Esophagus squamous epithelium (tissue), 4 donors: ENCODE data around the gene MAZ.
"Not testable (repeated sequence)": the region's sequence is repeated elsewhere in the genome, so short reads cannot be mapped to it uniquely, and the experiment has no call there.

ENCODE experiments used
- POLR2A ChIP-seq, 4 donors: fragments of 450-650 bp; IDR thresholded peaks; one replicate each; pipeline ENCODE4 v1.6.1; 2017; ENCODE audit warnings: antibody characterized with exemption in 4 of 4, mild to moderate bottlenecking in 4 of 4, moderate library complexity in 3 of 4
- TF ChIP-seq, protein P1 (sequence below), 6 experiments: fragments of 450-650 bp in 4 of 6; fragments of 200-600 bp in 2 of 6; sonication (generic) in 2 of 6; IDR thresholded peaks; one replicate each; pipeline ENCODE4 v1.5.1; 2016 to 2019; ENCODE audit warnings: antibody characterized with exemption in 6 of 6, mild to moderate bottlenecking in 4 of 6, moderate library complexity in 4 of 6

DNA sequence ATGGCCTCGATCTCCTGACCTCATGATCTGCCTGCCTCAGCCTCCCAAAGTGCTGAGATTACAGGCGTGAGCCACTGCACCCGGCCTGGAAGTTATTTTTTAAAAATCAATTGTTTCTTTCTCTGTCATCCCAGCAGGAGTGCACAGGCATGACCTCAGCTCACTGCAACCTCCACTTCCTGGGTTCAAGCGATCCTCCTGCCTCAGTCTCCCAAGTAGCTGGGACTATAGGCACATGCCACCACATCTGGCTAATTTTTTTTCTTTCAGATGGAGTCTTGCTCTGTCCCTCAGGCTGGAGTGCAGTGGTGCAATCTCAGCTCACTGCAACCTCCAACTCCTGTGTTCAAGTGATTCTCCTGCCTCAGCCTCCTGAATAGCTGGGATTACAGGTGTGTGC lies 19.2 kb upstream of the MAZ start:
- TF ChIP-seq, protein P1, sequence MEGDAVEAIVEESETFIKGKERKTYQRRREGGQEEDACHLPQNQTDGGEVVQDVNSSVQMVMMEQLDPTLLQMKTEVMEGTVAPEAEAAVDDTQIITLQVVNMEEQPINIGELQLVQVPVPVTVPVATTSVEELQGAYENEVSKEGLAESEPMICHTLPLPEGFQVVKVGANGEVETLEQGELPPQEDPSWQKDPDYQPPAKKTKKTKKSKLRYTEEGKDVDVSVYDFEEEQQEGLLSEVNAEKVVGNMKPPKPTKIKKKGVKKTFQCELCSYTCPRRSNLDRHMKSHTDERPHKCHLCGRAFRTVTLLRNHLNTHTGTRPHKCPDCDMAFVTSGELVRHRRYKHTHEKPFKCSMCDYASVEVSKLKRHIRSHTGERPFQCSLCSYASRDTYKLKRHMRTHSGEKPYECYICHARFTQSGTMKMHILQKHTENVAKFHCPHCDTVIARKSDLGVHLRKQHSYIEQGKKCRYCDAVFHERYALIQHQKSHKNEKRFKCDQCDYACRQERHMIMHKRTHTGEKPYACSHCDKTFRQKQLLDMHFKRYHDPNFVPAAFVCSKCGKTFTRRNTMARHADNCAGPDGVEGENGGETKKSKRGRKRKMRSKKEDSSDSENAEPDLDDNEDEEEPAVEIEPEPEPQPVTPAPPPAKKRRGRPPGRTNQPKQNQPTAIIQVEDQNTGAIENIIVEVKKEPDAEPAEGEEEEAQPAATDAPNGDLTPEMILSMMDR (IDR thresholded peaks at IDR 0.05) = not testable (repeated sequence)
- not testable (repeated sequence) for TF ChIP-seq POLR2A (IDR thresholded peaks at IDR 0.05)
